Measurements from ENCODE around the gene KCNT2. TPM values are rescaled to one million over a fixed set of nuclear protein-coding genes. Genes with fewer than 3 reads are reported as not detected.
A peak's percentile ranks its signal among the peaks of the same experiment; 100 is the strongest.

Gene KCNT2
- total RNA-seq, 1 experiment from 2014 or later: 9.1 TPM

DNA sequence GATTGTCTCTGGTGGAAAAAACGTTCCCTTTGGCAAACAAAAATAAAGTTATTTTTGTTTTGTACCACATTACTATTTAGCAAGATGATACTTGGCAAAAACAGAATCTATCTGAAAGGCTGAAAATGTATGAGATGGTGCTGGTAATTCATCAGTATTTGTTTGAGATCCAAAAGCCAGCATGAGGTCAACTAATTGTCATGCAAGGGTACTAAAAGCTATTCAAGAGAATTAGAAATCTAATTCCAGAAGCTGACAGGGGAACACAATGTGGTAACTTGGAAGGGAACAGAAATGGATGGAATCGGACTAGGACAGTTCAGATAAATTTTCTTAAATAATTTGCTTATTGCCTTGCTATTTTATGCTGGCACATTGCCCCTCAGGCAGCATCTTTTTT lies 263.8 kb downstream of the KCNT2 start:
- Histone ChIP-seq H2BK5ac (ENCODE audit: insufficient read length, low read length) (no peak overlapping the region), H4K20me1 (ENCODE audit: control insufficient read depth, insufficient read depth, insufficient read length) (no peaks in the 10 kb centered on the region), H3K4ac (ENCODE audit: low read depth, low read length) (no peak overlapping the region), H2BK15ac (ENCODE audit: low read depth, low read length) (no peak overlapping the region), H3K18ac (ENCODE audit: insufficient read length, low read depth, low read length) (no peak overlapping the region), H4K91ac (ENCODE audit: insufficient read length, low read depth, low read length) (no peak overlapping the region), H3K79me1 (ENCODE audit: insufficient read depth, low read depth, low read length, poor library complexity, severe bottlenecking) (no peaks in the 10 kb centered on the region), H3K9ac (ENCODE audit: extremely low read depth, insufficient read length, low read length) (no peak overlapping the region), H2AK5ac (ENCODE audit: insufficient read length, low read length) (no peak overlapping the region), H2BK120ac (ENCODE audit: low read depth, low read length, poor library complexity, severe bottlenecking) (no peak overlapping the region), H3K27me3 (ENCODE audit: insufficient read depth, low read length) (no peaks in the 10 kb centered on the region), H3K56ac (ENCODE audit: insufficient read length, low read depth, low read length) (no peak overlapping the region), H2AFZ (ENCODE audit: low read length) (no peak overlapping the region), H3T11ph (ENCODE audit: low read length) (no peak overlapping the region), H3K23ac (ENCODE audit: insufficient read length, low read depth, low read length) (no peak overlapping the region), H3K79me2 (ENCODE audit: insufficient read depth, low read length) (no peaks in the 10 kb centered on the region), H4K8ac (replicated peaks; ENCODE audit: insufficient read length, low read depth, low read length) (no peak overlapping the region), H3K14ac (ENCODE audit: insufficient read depth, low read length) (no peak overlapping the region), H3K9me3 (ENCODE audit: control insufficient read depth, low read depth, low read length) (no peaks in the 10 kb centered on the region), H2BK12ac (ENCODE audit: insufficient read length, low read depth, low read length) (no peak overlapping the region), H2BK20ac (ENCODE audit: low read depth, low read length, poor library complexity, severe bottlenecking) (no peak overlapping the region), H3K4me2 (ENCODE audit: insufficient read depth, insufficient read length, low read length) (no peak overlapping the region), H3K23me2 (ENCODE audit: insufficient read length, low read depth, low read length, poor library complexity, severe bottlenecking) (no peaks in the 10 kb centered on the region), H3K27ac (ENCODE audit: insufficient read length, low read depth, low read length) (no peak overlapping the region), H4K5ac (ENCODE audit: insufficient read length, low read depth, low read length) (no peak overlapping the region), H3K4me1 (ENCODE audit: insufficient read depth, low read length) (no peaks in the 10 kb centered on the region; the same call in 1 of the 2 replicates)
- Mint-ChIP-seq H3K27ac (peak overlapping the region in 2 of 3 experiments; percentile 65 to 94; a peak in 4 of 7 replicates), H3K36me3 (ENCODE audit: insufficient read depth in 1 of 3, low read depth in 3 of 3) (peaks cover 0 to 3% (median 0%) of the 10 kb centered on the region in 3 experiments; a peak in 1 of 7 replicates), H3K4me3 (peak overlapping the region in 1 of 2 experiments; percentile 12; a peak in 1 of 5 replicates), H3K27me3 (ENCODE audit: low read depth) (no peaks in the 10 kb centered on the region), H3K9me3 (no peaks in the 10 kb centered on the region), H3K4me1 (peaks cover 27 to 51% of the 10 kb centered on the region in 2 experiments)
- no CpG with 5 or more reads among the region's 2 CpGs for WGBS (ENCODE audit: extremely low coverage, insufficient read length, low lambda C conversion rate)
- DNase-seq: no peak
- TF ChIP-seq, protein P1, sequence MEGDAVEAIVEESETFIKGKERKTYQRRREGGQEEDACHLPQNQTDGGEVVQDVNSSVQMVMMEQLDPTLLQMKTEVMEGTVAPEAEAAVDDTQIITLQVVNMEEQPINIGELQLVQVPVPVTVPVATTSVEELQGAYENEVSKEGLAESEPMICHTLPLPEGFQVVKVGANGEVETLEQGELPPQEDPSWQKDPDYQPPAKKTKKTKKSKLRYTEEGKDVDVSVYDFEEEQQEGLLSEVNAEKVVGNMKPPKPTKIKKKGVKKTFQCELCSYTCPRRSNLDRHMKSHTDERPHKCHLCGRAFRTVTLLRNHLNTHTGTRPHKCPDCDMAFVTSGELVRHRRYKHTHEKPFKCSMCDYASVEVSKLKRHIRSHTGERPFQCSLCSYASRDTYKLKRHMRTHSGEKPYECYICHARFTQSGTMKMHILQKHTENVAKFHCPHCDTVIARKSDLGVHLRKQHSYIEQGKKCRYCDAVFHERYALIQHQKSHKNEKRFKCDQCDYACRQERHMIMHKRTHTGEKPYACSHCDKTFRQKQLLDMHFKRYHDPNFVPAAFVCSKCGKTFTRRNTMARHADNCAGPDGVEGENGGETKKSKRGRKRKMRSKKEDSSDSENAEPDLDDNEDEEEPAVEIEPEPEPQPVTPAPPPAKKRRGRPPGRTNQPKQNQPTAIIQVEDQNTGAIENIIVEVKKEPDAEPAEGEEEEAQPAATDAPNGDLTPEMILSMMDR (conservative IDR thresholded peaks at IDR 0.05): no peak

Measured in H9 (cell line).